Liver (tissue), 9 donors: ENCODE data around the gene MNAT1. TPM values are rescaled to one million over a fixed set of nuclear protein-coding genes. Genes with fewer than 3 reads are reported as not detected.

Experiments
- DNase-seq: peaks from one replicate; pipeline ENCODE4 v3.0.0-alpha.2; 2017; ENCODE audit warnings: low spot score
- H3K27ac ChIP-seq, 2 donors: one replicate each; pipeline ENCODE4 v1.7.0; 2013; ENCODE audit warnings: inconsistent platforms in 2 of 2, low read length in 2 of 2, control low read depth in 1 of 2, low read depth in 1 of 2, mild to moderate bottlenecking in 1 of 2
- H3K27me3 ChIP-seq, 4 donors: one replicate each; pipeline versions ENCODE4 v1.6.1 to v1.7.0; 2013; ENCODE audit warnings: low read length in 3 of 4, inconsistent platforms in 1 of 4, mild to moderate bottlenecking in 1 of 4, moderate library complexity in 1 of 4; ENCODE audit not compliant: control insufficient read depth in 4 of 4, insufficient read depth in 4 of 4
- H3K36me3 ChIP-seq, 4 donors: one replicate each; pipeline versions ENCODE4 v1.6.1 to v1.7.0; 2013; ENCODE audit warnings: low read length in 3 of 4, mild to moderate bottlenecking in 3 of 4, low read depth in 1 of 4, moderate library complexity in 1 of 4; ENCODE audit not compliant: control insufficient read depth in 4 of 4, insufficient read depth in 3 of 4
- H3K4me1 ChIP-seq, 4 donors: one replicate each; pipeline versions ENCODE4 v1.6.1 to v1.7.0; 2013; ENCODE audit warnings: low read length in 3 of 4, mild to moderate bottlenecking in 3 of 4, moderate library complexity in 1 of 4; ENCODE audit not compliant: control insufficient read depth in 4 of 4, insufficient read depth in 4 of 4
- H3K4me3 ChIP-seq, 3 donors: one replicate each; pipeline versions ENCODE4 v1.6.1 to v1.7.0; 2013; ENCODE audit warnings: low read length in 3 of 3, control low read depth in 1 of 3, low read depth in 1 of 3, mild to moderate bottlenecking in 1 of 3
- H3K9ac ChIP-seq, 2 donors: one replicate each; pipeline ENCODE4 v1.7.0; 2013; ENCODE audit warnings: low read length in 2 of 2, mild to moderate bottlenecking in 2 of 2, moderate library complexity in 2 of 2, control low read depth in 1 of 2, low read depth in 1 of 2
- H3K9me3 ChIP-seq, 4 donors: one replicate each; pipeline versions ENCODE4 v1.6.1 to v1.7.0; 2013; ENCODE audit warnings: low read length in 3 of 4; ENCODE audit not compliant: control insufficient read depth in 4 of 4
- ATF3 ChIP-seq: IDR thresholded peaks from 2 replicates; pipeline ENCODE4 v1.6.1; 2016; ENCODE audit warnings: antibody characterized with exemption
- CTCF ChIP-seq: fragments of 150-350 bp; IDR thresholded peaks from 2 replicates; pipeline ENCODE4 v1.5.1; 2017; ENCODE audit warnings: improper control_type of control experiment, low read depth, low read length; ENCODE audit not compliant: missing input control
- FOXA1 ChIP-seq: IDR thresholded peaks from 2 replicates; pipeline ENCODE4 v1.6.1; 2016; ENCODE audit warnings: antibody characterized with exemption
- FOXA2 ChIP-seq: IDR thresholded peaks from 2 replicates; pipeline ENCODE4 v1.6.1; 2016; ENCODE audit warnings: antibody characterized with exemption
- GABPA ChIP-seq, 2 donors: IDR thresholded peaks in 1 of 2; conservative IDR thresholded peaks in 1 of 2; 2 replicates each; pipeline ENCODE4 v1.6.1; 2016; ENCODE audit warnings: antibody characterized with exemption in 2 of 2, mild to moderate bottlenecking in 1 of 2, moderate library complexity in 1 of 2
- HNF4A ChIP-seq, 2 donors: conservative IDR thresholded peaks; 2 replicates each; pipeline ENCODE4 v1.6.1; 2016; ENCODE audit warnings: antibody characterized with exemption in 2 of 2, mild to moderate bottlenecking in 2 of 2
- HNF4G ChIP-seq: IDR thresholded peaks from 2 replicates; pipeline ENCODE4 v1.6.1; 2016; ENCODE audit warnings: antibody characterized with exemption
- JUND ChIP-seq, 2 donors: IDR thresholded peaks; 2 replicates each; pipeline ENCODE4 v1.6.1; 2016; ENCODE audit warnings: antibody characterized with exemption in 2 of 2
- MAX ChIP-seq: IDR thresholded peaks from 2 replicates; pipeline ENCODE4 v1.6.1; 2016; ENCODE audit warnings: antibody characterized with exemption
- RAD21 ChIP-seq, 2 donors: IDR thresholded peaks; 2 replicates each; pipeline ENCODE4 v1.6.1; 2016; ENCODE audit warnings: antibody characterized with exemption in 2 of 2, mild to moderate bottlenecking in 2 of 2
- REST ChIP-seq: IDR thresholded peaks from 2 replicates; pipeline ENCODE4 v1.6.1; 2016; ENCODE audit warnings: antibody characterized with exemption, mild to moderate bottlenecking
- SP1 ChIP-seq: IDR thresholded peaks from 2 replicates; pipeline ENCODE4 v1.6.1; 2018; ENCODE audit warnings: antibody characterized with exemption, mild to moderate bottlenecking
- TAF1 ChIP-seq: conservative IDR thresholded peaks from 2 replicates; pipeline ENCODE4 v1.6.1; 2016; ENCODE audit warnings: antibody characterized with exemption, mild to moderate bottlenecking
- YY1 ChIP-seq: IDR thresholded peaks from 2 replicates; pipeline ENCODE4 v1.6.1; 2016; ENCODE audit warnings: antibody characterized with exemption, mild to moderate bottlenecking
- WGBS: extraction: QIAGEN DNeasy Blood & Tissue Kit; methylation state at CpG from one replicate; pipeline ENCODE4 v1.1.7; 2013; 5-methylcytosine and 5-hydroxymethylcytosine counted together
- polyA plus RNA-seq, 2 donors: library from polyadenylated mRNA; stranded (reverse) in 1 of 2; unstranded in 1 of 2; fragments of 200-250 nt in 1 of 2; fragments of >200 nt in 1 of 2; fragmentation: Nextera tagmentation in 1 of 2; extraction: Ambion mirVana in 1 of 2; gene quantifications; one replicate each; pipeline versions ENCODE4 v1.2.1 to v1.2.3, GENCODE V29; 2013 to 2015
- total RNA-seq, 2 donors: library from RNA; depleted of rRNA; stranded (reverse); fragments of >200 nt; gene quantifications; one replicate each; pipeline ENCODE4 v1.2.3, GENCODE V29; 2014
- donor health status: healthy.
- donor health status: healthy.
- donor health status: healthy.
- donor health status: healthy.
- donor health status: healthy.

The MNAT1 gene
- total and polyA plus RNA-seq, 4 donors = 8.9 to 18.5 (median 14.6) TPM

- TF ChIP-seq FOXA1 (no peak), CTCF (no peak), GABPA (IDR thresholded peaks at IDR 0.05 in 1 of 2, conservative IDR thresholded peaks at IDR 0.05 in 1 of 2) (no peak), JUND (IDR thresholded peaks at IDR 0.05) (no peak), HNF4G (no peak), TAF1 (no peak), REST (no peak)
These were observed 211.4 kb downstream of the MNAT1 start (continued) for GRCh38 chr14:60945984-60946383.

- 89% methylated on average over 3 of the region's 3 CpGs for WGBS
- Histone ChIP-seq H3K36me3 (no peaks in the 10 kb centered on the region), H3K4me3 (no peak overlapping the region), H3K9me3 (no peaks in the 10 kb centered on the region), H3K4me1 (no peaks in the 10 kb centered on the region), H3K27me3 (no peaks in the 10 kb centered on the region), H3K27ac (no peak overlapping the region), H3K9ac (no peak overlapping the region)
- DNase-seq = no peak
- TF ChIP-seq GABPA (IDR thresholded peaks at IDR 0.05 in 1 of 2, conservative IDR thresholded peaks at IDR 0.05 in 1 of 2) (no peak), JUND (IDR thresholded peaks at IDR 0.05) (no peak), FOXA2 (no peak), HNF4A (conservative IDR thresholded peaks at IDR 0.05) (no peak), SP1 (no peak), MAX (no peak), RAD21 (IDR thresholded peaks at IDR 0.05) (no peak), ATF3 (no peak), YY1 (no peak), FOXA1 (no peak)
These were observed 212.2 kb downstream of the MNAT1 start for GRCh38 chr14:60946773-60947172.

GRCh38 chr14:60951776-60952435, 217.3 kb downstream of the MNAT1 start:
- DNase-seq = no peak
- no peaks in the 10 kb centered on the region for H3K4me1 ChIP-seq
- WGBS = 66% methylated on average over 3 of the region's 3 CpGs
- no peaks in the 10 kb centered on the region for H3K36me3 ChIP-seq
- no peaks in the 10 kb centered on the region for H3K27me3 ChIP-seq
- H3K27ac ChIP-seq = no peak overlapping the region
- TF ChIP-seq HNF4G = no peak
- no peak for TF ChIP-seq SP1
- TF ChIP-seq REST = no peak
- peaks cover 0 to 14% (median 2%) of the 10 kb centered on the region in 4 donors for H3K9me3 ChIP-seq
- no peak overlapping the region for H3K4me3 ChIP-seq
- H3K9ac ChIP-seq = no peak overlapping the region
